Dendritic cell treated with granulocyte-macrophage colony-stimulating factor and Interleukin-4, amounts not matched to agents 40 ng/mL and 50 ng/mL, for 4 days (primary cell): Measurements from ENCODE around the gene TBX2.

ENCODE experiments used
- H3K27ac Mint-ChIP-seq: one replicate; pipeline ENCODE4 v1.8.0; 2022; ENCODE audit warnings: mild to moderate bottlenecking, mixed read lengths
- H3K27me3 Mint-ChIP-seq: one replicate; pipeline ENCODE4 v1.8.0; 2022; ENCODE audit warnings: mild to moderate bottlenecking, mixed read lengths
- H3K36me3 Mint-ChIP-seq: one replicate; pipeline ENCODE4 v1.8.0; 2022; ENCODE audit warnings: low read depth, mixed read lengths
- H3K4me1 Mint-ChIP-seq: one replicate; pipeline ENCODE4 v1.8.0; 2022; ENCODE audit warnings: low read depth, mixed read lengths
- H3K4me3 Mint-ChIP-seq: one replicate; pipeline ENCODE4 v1.8.0; 2022; ENCODE audit warnings: mild to moderate bottlenecking, moderate library complexity, mixed read lengths
- H3K9me3 Mint-ChIP-seq: one replicate; pipeline ENCODE4 v1.8.0; 2022; ENCODE audit warnings: mixed read lengths
- intact Hi-C: fragments of 100-400 bp; cut with micrococcal nuclease; formaldehyde crosslinking; loops from one replicate; pipeline ENCODE4 v1.15.0; 2022

TBX2 gene

GRCh38 chr17:61363601-61364462, 35.8 kb upstream of the TBX2 start:
- intact Hi-C loops, result no loop called here
- Mint-ChIP-seq H3K9me3 (no peaks in the 10 kb centered on the region), H3K27me3 (no peaks in the 10 kb centered on the region), H3K27ac (no peak overlapping the region), H3K4me1 (no peaks in the 10 kb centered on the region), H3K4me3 (no peak overlapping the region), H3K36me3 (no peaks in the 10 kb centered on the region)

- no peaks in the 10 kb centered on the region for H3K4me1 Mint-ChIP-seq
These were observed 35.2 kb upstream of the TBX2 start for GRCh38 chr17:61364463-61364846.

GRCh38 chr17:61366076-61366714, 33.4 kb upstream of the TBX2 start:
- Mint-ChIP-seq H3K4me3 (no peak overlapping the region), H3K27ac (no peak overlapping the region), H3K9me3 (no peaks in the 10 kb centered on the region), H3K4me1 (no peaks in the 10 kb centered on the region), H3K36me3 (no peaks in the 10 kb centered on the region), H3K27me3 (no peaks in the 10 kb centered on the region)
- intact Hi-C loops, result no loop called here

More at GRCh38 chr17:61364463-61364846, 35.2 kb upstream of the TBX2 start:
- no peak overlapping the region for H3K27ac Mint-ChIP-seq
- H3K36me3 Mint-ChIP-seq, result no peaks in the 10 kb centered on the region
- no peaks in the 10 kb centered on the region for H3K27me3 Mint-ChIP-seq
- intact Hi-C loops, result no loop called here
- no peak overlapping the region for H3K4me3 Mint-ChIP-seq
- no peaks in the 10 kb centered on the region for H3K9me3 Mint-ChIP-seq

- Mint-ChIP-seq H3K27me3 (no peaks in the 10 kb centered on the region), H3K4me1 (no peaks in the 10 kb centered on the region), H3K9me3 (no peaks in the 10 kb centered on the region), H3K36me3 (no peaks in the 10 kb centered on the region), H3K27ac (no peak overlapping the region), H3K4me3 (no peak overlapping the region)
- intact Hi-C loops, result no loop called here
These were observed 32.8 kb upstream of the TBX2 start for GRCh38 chr17:61366715-61367413.

GRCh38 chr17:61368049-61368831, 31.4 kb upstream of the TBX2 start:
- intact Hi-C loops, result no loop called here
- no peak overlapping the region for H3K4me3 Mint-ChIP-seq
- H3K27ac Mint-ChIP-seq, result no peak overlapping the region
- no peaks in the 10 kb centered on the region for H3K27me3 Mint-ChIP-seq
- H3K36me3 Mint-ChIP-seq, result no peaks in the 10 kb centered on the region
- H3K4me1 Mint-ChIP-seq, result peaks cover 5% of the 10 kb centered on the region
- H3K9me3 Mint-ChIP-seq, result no peaks in the 10 kb centered on the region

- intact Hi-C loops, result no loop called here
- Mint-ChIP-seq H3K27me3 (no peaks in the 10 kb centered on the region), H3K27ac (no peak overlapping the region), H3K4me1 (peaks cover 12% of the 10 kb centered on the region), H3K4me3 (no peak overlapping the region), H3K9me3 (no peaks in the 10 kb centered on the region), H3K36me3 (no peaks in the 10 kb centered on the region)
These were observed 30.7 kb upstream of the TBX2 start for GRCh38 chr17:61368832-61369450.

- Mint-ChIP-seq H3K9me3 (no peaks in the 10 kb centered on the region), H3K4me1 (peaks cover 20% of the 10 kb centered on the region), H3K36me3 (no peaks in the 10 kb centered on the region), H3K27me3 (no peaks in the 10 kb centered on the region), H3K27ac (no peak overlapping the region), H3K4me3 (no peak overlapping the region)
- intact Hi-C loops, result no loop called here
These were observed 29.9 kb upstream of the TBX2 start for GRCh38 chr17:61369751-61370150.

GRCh38 chr17:61371179-61371578, 28.5 kb upstream of the TBX2 start:
- intact Hi-C loops, result no loop called here

GRCh38 chr17:61371606-61372005, 28.0 kb upstream of the TBX2 start:
- Mint-ChIP-seq H3K27me3 (peaks cover 1% of the 10 kb centered on the region), H3K27ac (no peak overlapping the region), H3K4me1 (peaks cover 29% of the 10 kb centered on the region), H3K4me3 (no peak overlapping the region), H3K9me3 (no peaks in the 10 kb centered on the region), H3K36me3 (no peaks in the 10 kb centered on the region)
- intact Hi-C loops, result no loop called here

More at GRCh38 chr17:61371179-61371578, 28.5 kb upstream of the TBX2 start:
- no peaks in the 10 kb centered on the region for H3K27me3 Mint-ChIP-seq
- H3K9me3 Mint-ChIP-seq, result no peaks in the 10 kb centered on the region
- no peak overlapping the region for H3K4me3 Mint-ChIP-seq
- H3K27ac Mint-ChIP-seq, result no peak overlapping the region
- peaks cover 29% of the 10 kb centered on the region for H3K4me1 Mint-ChIP-seq
- no peaks in the 10 kb centered on the region for H3K36me3 Mint-ChIP-seq

GRCh38 chr17:61372436-61372835, 27.2 kb upstream of the TBX2 start:
- H3K27me3 Mint-ChIP-seq, result peaks cover 1% of the 10 kb centered on the region
- H3K36me3 Mint-ChIP-seq, result no peaks in the 10 kb centered on the region
- intact Hi-C loops, result no loop called here
- H3K27ac Mint-ChIP-seq, result no peak overlapping the region
- no peaks in the 10 kb centered on the region for H3K9me3 Mint-ChIP-seq
- H3K4me1 Mint-ChIP-seq, result peaks cover 29% of the 10 kb centered on the region
- no peak overlapping the region for H3K4me3 Mint-ChIP-seq

GRCh38 chr17:61376931-61377838, 22.5 kb upstream of the TBX2 start:
- no peaks in the 10 kb centered on the region for H3K36me3 Mint-ChIP-seq
- no peak overlapping the region for H3K4me3 Mint-ChIP-seq
- no peak overlapping the region for H3K27ac Mint-ChIP-seq
- H3K9me3 Mint-ChIP-seq, result no peaks in the 10 kb centered on the region
- intact Hi-C loops, result no loop called here
- peaks cover 1% of the 10 kb centered on the region for H3K27me3 Mint-ChIP-seq
- H3K4me1 Mint-ChIP-seq, result peaks cover 29% of the 10 kb centered on the region

GRCh38 chr17:61378658-61379456, 20.8 kb upstream of the TBX2 start:
- H3K27ac Mint-ChIP-seq, result no peak overlapping the region
- no peak overlapping the region for H3K4me3 Mint-ChIP-seq
- no peaks in the 10 kb centered on the region for H3K36me3 Mint-ChIP-seq
- intact Hi-C loops, result no loop called here
- H3K9me3 Mint-ChIP-seq, result no peaks in the 10 kb centered on the region
- peaks cover 18% of the 10 kb centered on the region for H3K4me1 Mint-ChIP-seq
- H3K27me3 Mint-ChIP-seq, result peaks cover 1% of the 10 kb centered on the region
